Prostate gland (tissue), 2 donors: ENCODE results near the gene EPC2.

Source experiments
- POLR2A ChIP-seq: fragments of 450-650 bp; IDR thresholded peaks from one replicate; pipeline ENCODE4 v1.6.1; 2016; ENCODE audit warnings: antibody characterized with exemption, mild to moderate bottlenecking
- TF ChIP-seq, protein P1 (sequence below), 4 experiments: fragments of 200-600 bp in 2 of 4; fragments of 450-650 bp in 2 of 4; sonication (generic) in 2 of 4; IDR thresholded peaks; 1 replicate in 3 of 4; 2 replicates in 1 of 4; pipeline ENCODE4 v1.5.1; 2016 to 2019; ENCODE audit warnings: antibody characterized with exemption in 4 of 4, mild to moderate bottlenecking in 2 of 4, moderate library complexity in 2 of 4

GRCh38 chr2:148770047-148770446 lies 125.5 kb downstream of the EPC2 start:
- TF ChIP-seq, protein P1, sequence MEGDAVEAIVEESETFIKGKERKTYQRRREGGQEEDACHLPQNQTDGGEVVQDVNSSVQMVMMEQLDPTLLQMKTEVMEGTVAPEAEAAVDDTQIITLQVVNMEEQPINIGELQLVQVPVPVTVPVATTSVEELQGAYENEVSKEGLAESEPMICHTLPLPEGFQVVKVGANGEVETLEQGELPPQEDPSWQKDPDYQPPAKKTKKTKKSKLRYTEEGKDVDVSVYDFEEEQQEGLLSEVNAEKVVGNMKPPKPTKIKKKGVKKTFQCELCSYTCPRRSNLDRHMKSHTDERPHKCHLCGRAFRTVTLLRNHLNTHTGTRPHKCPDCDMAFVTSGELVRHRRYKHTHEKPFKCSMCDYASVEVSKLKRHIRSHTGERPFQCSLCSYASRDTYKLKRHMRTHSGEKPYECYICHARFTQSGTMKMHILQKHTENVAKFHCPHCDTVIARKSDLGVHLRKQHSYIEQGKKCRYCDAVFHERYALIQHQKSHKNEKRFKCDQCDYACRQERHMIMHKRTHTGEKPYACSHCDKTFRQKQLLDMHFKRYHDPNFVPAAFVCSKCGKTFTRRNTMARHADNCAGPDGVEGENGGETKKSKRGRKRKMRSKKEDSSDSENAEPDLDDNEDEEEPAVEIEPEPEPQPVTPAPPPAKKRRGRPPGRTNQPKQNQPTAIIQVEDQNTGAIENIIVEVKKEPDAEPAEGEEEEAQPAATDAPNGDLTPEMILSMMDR (IDR thresholded peaks at IDR 0.05) = no peak
- no peak for TF ChIP-seq POLR2A
